Activated CD4-positive, alpha-beta memory T cell treated with anti-CD3 and anti-CD28 coated beads, Interleukin-2, amount 10 ng/mL, durations not matched to agents 7 days and 5 days (primary cell): Measurements from ENCODE around the gene TERC. TPM values are rescaled to one million over a fixed set of nuclear protein-coding genes. Genes with fewer than 3 reads are reported as not detected.
"Not testable (repeated sequence)": the region's sequence is repeated elsewhere in the genome, so short reads cannot be mapped to it uniquely, and the experiment has no call there.

Experiments used
- CTCF ChIA-PET: fragments of 350-600 bp; sonication (Branson Sonifier 250); formaldehyde crosslinking; loops from one replicate; lab custom pipeline; 2021; ENCODE audit warnings: antibody characterized with exemption, inconsistent platforms; lab: Charles Lee
- POLR2A ChIA-PET: fragments of 350-600 bp; sonication (Branson Sonifier 250); formaldehyde crosslinking; loops from one replicate; lab custom pipeline; 2021; ENCODE audit warnings: antibody characterized with exemption; lab: Charles Lee
- DNase-seq: peaks from one replicate; pipeline ENCODE4 v3.0.0-alpha.2; 2020
- H3K27ac Mint-ChIP-seq: one replicate; pipeline ENCODE4 v1.8.0; 2021; ENCODE audit warnings: mild to moderate bottlenecking, mixed read lengths
- H3K27me3 Mint-ChIP-seq: one replicate; pipeline ENCODE4 v1.8.0; 2021; ENCODE audit warnings: mixed read lengths
- H3K36me3 Mint-ChIP-seq: one replicate; pipeline ENCODE4 v1.8.0; 2021; ENCODE audit warnings: low read depth, mixed read lengths
- H3K4me1 Mint-ChIP-seq: one replicate; pipeline ENCODE4 v1.8.0; 2021; ENCODE audit warnings: mixed read lengths
- H3K4me3 Mint-ChIP-seq: one replicate; pipeline ENCODE4 v1.8.0; 2021; ENCODE audit warnings: mild to moderate bottlenecking, mixed read lengths
- H3K9me3 Mint-ChIP-seq: one replicate; pipeline ENCODE4 v1.8.0; 2021; ENCODE audit warnings: mixed read lengths
- total RNA-seq, 2 experiments: library from RNA; stranded (reverse); gene quantifications; one replicate each; pipeline ENCODE4 v1.2.3, GENCODE V29; 2021

TERC gene
- total RNA-seq, 2 experiments from 2014 or later, result 1.9 to 4.0 TPM

DNA sequence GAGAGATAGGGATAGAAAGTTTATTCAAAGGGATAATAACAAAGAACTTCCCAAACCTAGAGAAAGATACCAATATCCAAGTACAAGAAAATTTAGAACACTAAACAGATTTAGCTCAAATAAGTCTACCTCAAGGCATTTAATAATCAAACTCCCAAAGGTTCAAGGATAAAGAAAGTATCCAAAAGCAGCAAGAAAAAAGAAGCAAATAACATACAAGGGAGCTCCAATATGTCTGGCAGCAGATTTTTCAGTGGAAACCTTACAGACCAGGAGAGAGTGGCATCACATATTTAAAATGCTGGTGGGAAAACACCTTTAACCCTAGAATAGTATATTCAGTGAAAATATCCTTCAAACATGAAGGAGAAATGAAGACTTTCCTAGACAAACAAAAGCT is 33.0 kb downstream of the TERC start:
- H3K27ac Mint-ChIP-seq, POLR2A ChIA-PET, CTCF ChIA-PET, H3K4me3 Mint-ChIP-seq, H3K9me3 Mint-ChIP-seq, H3K4me1 Mint-ChIP-seq, H3K36me3 Mint-ChIP-seq, DNase-seq: not testable (repeated sequence)
- H3K27me3 Mint-ChIP-seq, result peaks cover 14% of the 10 kb centered on the region

DNA sequence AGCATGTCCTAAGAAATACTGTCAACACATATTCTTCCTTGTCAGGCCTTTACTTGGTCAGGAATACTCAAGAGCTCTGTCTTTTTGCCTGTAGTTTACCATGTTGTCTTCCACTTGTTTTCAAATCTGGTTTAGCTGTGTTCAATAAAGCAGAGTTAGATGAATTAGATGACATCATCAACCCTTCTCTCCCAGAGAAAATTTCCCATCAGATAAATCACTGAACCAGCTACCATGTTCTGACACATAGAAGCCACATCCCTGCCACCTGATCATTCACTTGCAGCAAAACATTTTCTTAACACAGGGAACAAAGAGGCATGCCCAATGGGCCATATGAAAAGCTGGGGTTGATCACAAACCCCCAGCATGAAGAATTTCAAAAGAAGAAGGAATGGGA is 42.1 kb downstream of the TERC start:
- Mint-ChIP-seq H3K9me3 (no peaks in the 10 kb centered on the region), H3K27me3 (peaks cover 20% of the 10 kb centered on the region), H3K36me3 (no peaks in the 10 kb centered on the region), H3K4me3 (no peak overlapping the region), H3K4me1 (no peaks in the 10 kb centered on the region), H3K27ac (no peak overlapping the region)
- DNase-seq, result no peak
- POLR2A ChIA-PET, result no interaction called here
- CTCF ChIA-PET, result no interaction called here

DNA sequence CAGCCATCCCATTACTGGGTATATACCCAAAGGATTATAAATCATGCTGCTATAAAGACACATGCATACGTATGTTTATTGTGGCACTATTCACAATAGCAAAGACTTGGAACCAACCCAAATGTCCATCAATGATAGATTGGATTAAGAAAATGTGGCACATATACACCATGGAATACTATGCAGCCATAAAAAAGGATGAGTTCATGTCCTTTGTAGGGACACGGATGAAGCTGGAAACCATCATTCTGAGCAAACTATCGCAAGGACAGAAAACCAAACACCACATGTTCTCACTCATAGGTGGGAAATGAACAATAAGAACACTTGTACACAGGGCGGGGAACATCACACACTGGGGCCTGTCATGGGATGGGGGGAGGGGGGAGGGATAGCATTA is 46.4 kb downstream of the TERC start:
- DNase-seq, H3K4me1 Mint-ChIP-seq, POLR2A ChIA-PET, H3K27me3 Mint-ChIP-seq, CTCF ChIA-PET, H3K4me3 Mint-ChIP-seq, H3K27ac Mint-ChIP-seq, H3K36me3 Mint-ChIP-seq, H3K9me3 Mint-ChIP-seq: not testable (repeated sequence)

Other genes with a start within 250 kb of the TERC start
- gene MECOM, start 101.3 kb downstream of the TERC start, total RNA-seq, result not detected
- gene ACTRT3, start 4.5 kb upstream of the TERC start, total RNA-seq, result under 1 TPM; 0.43 to 0.58 TPM
- gene MYNN, start 8.3 kb upstream of the TERC start, total RNA-seq, result 10 to 100 TPM; 14.9 to 15.6 TPM
- not detected for gene LRRIQ4, start 47.8 kb upstream of the TERC start, total RNA-seq
- 1 to 10 TPM; 5.6 to 6.0 TPM for gene LRRC34, start 47.8 kb upstream of the TERC start, total RNA-seq
- gene LRRC31, start 104.9 kb upstream of the TERC start, total RNA-seq, result not detected
- not detected for gene SAMD7, start 146.5 kb upstream of the TERC start, total RNA-seq
- 10 to 100 TPM; 53.7 to 57.9 TPM for gene SEC62, start 201.7 kb upstream of the TERC start, total RNA-seq